ENCODE measurements around the gene ADK.

GRCh38 chr10:74637685-74638084 lies 486.7 kb downstream of the ADK start:
- TF ChIP-seq POLR2A (IDR thresholded peaks at IDR 0.05): no peak
- TF ChIP-seq, protein P1, sequence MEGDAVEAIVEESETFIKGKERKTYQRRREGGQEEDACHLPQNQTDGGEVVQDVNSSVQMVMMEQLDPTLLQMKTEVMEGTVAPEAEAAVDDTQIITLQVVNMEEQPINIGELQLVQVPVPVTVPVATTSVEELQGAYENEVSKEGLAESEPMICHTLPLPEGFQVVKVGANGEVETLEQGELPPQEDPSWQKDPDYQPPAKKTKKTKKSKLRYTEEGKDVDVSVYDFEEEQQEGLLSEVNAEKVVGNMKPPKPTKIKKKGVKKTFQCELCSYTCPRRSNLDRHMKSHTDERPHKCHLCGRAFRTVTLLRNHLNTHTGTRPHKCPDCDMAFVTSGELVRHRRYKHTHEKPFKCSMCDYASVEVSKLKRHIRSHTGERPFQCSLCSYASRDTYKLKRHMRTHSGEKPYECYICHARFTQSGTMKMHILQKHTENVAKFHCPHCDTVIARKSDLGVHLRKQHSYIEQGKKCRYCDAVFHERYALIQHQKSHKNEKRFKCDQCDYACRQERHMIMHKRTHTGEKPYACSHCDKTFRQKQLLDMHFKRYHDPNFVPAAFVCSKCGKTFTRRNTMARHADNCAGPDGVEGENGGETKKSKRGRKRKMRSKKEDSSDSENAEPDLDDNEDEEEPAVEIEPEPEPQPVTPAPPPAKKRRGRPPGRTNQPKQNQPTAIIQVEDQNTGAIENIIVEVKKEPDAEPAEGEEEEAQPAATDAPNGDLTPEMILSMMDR (IDR thresholded peaks at IDR 0.05): no peak

Measured in thyroid gland (tissue), 4 donors.